Endothelial cell of umbilical vein (primary cell): Measurements from ENCODE around the gene PRPS1L1. TPM values are rescaled to one million over a fixed set of nuclear protein-coding genes. Genes with fewer than 3 reads are reported as not detected.

Experiments
- BruUV-seq: library from RNA; stranded (reverse); fragments of 400-500 nt; replicated peaks from 2 replicates; lab custom pipeline; 2021; lab: Mats Ljungman, UMichigan
- CTCF ChIA-PET: fragments of 300-600, 350-600 bp; sonication (Branson Sonifier 250); formaldehyde crosslinking; loops from one replicate; lab custom pipeline; 2021; ENCODE audit warnings: antibody characterized with exemption, inconsistent platforms; lab: Charles Lee
- POLR2A ChIA-PET: fragments of 300-600, 350-600 bp; sonication (Branson Sonifier 250); formaldehyde crosslinking; loops from one replicate; lab custom pipeline; 2021; ENCODE audit warnings: antibody characterized with exemption, inconsistent platforms; lab: Charles Lee
- DNase-seq: peaks from one replicate; pipeline ENCODE4 v3.0.0-alpha.2; 2011; ENCODE audit warnings: low read depth, low spot score
- FAIRE-seq: peaks from 2 replicates; lab custom pipeline; 2011; peaks lifted over from hg19 to GRCh38; lab: Jason Lieb, UNC
- H2AFZ ChIP-seq: 2 replicates; pipeline ENCODE4 v1.6.0; 2012; ENCODE audit warnings: low read depth, low read length, control low read depth, inconsistent platforms
- H3K27ac ChIP-seq: 2 replicates; pipeline ENCODE4 v1.5.1; 2011; ENCODE audit warnings: low read depth, mild to moderate bottlenecking, control low read depth, low read length, moderate library complexity; ENCODE audit not compliant: insufficient read depth
- H3K27me3 ChIP-seq, 2 experiments: 2 replicates each; pipeline versions ENCODE4 v1.6.0 to v1.6.1; 2011; ENCODE audit warnings: low read length in 2 of 2, mixed read lengths in 1 of 2; ENCODE audit not compliant: control insufficient read depth in 2 of 2, insufficient read depth in 2 of 2
- H3K36me3 ChIP-seq, 2 experiments: 2 replicates in 1 of 2; 3 replicates in 1 of 2; pipeline ENCODE4 v1.5.1; 2011; ENCODE audit warnings: low read length in 2 of 2, mild to moderate bottlenecking in 1 of 2, moderate library complexity in 1 of 2; ENCODE audit not compliant: control insufficient read depth in 2 of 2, insufficient read depth in 2 of 2; ENCODE audit errors: extremely low read depth in 1 of 2
- H3K4me1 ChIP-seq: 3 replicates; pipeline ENCODE4 v1.5.1; 2011; ENCODE audit warnings: mild to moderate bottlenecking, low read length; ENCODE audit not compliant: control insufficient read depth, insufficient read depth; ENCODE audit errors: extremely low read depth
- H3K4me2 ChIP-seq: 2 replicates; pipeline ENCODE4 v1.6.1; 2011; ENCODE audit warnings: low read length, control low read depth, mixed read lengths; ENCODE audit not compliant: insufficient read depth
- H3K4me3 ChIP-seq, 3 experiments: fragments of 200-600 bp in 1 of 3; sonication (generic), shearing (Covaris generic) in 1 of 3; replicated peaks in 1 of 3; 2 replicates each; pipeline ENCODE4 v1.5.1; 2011 to 2016; ENCODE audit warnings: control low read depth in 3 of 3, low read length in 3 of 3, mild to moderate bottlenecking in 2 of 3, inconsistent platforms in 1 of 3, low read depth in 1 of 3, moderate library complexity in 1 of 3; ENCODE audit not compliant: insufficient read depth in 1 of 3
- H3K79me2 ChIP-seq: 2 replicates; pipeline ENCODE4 v1.6.0; 2012; ENCODE audit warnings: low read length, inconsistent platforms; ENCODE audit not compliant: control insufficient read depth, insufficient read depth
- H3K9ac ChIP-seq: replicated peaks from 2 replicates; pipeline ENCODE3; 2011; ENCODE audit warnings: low read length, control low read depth; ENCODE audit not compliant: insufficient read depth; ENCODE audit errors: extremely low read depth
- H3K9me1 ChIP-seq: replicated peaks from 3 replicates; pipeline ENCODE4 v1.6.0; 2011; ENCODE audit warnings: mild to moderate bottlenecking, low read length; ENCODE audit not compliant: control insufficient read depth, insufficient read depth; ENCODE audit errors: extremely low read depth
- H3K9me3 ChIP-seq: replicated peaks from 2 replicates; pipeline ENCODE4 v1.5.1; 2012; ENCODE audit warnings: low read length, inconsistent platforms; ENCODE audit not compliant: control insufficient read depth, insufficient read depth
- H4K20me1 ChIP-seq: replicated peaks from 2 replicates; pipeline ENCODE3; 2011; ENCODE audit warnings: mild to moderate bottlenecking, low read length; ENCODE audit not compliant: control insufficient read depth, insufficient read depth; ENCODE audit errors: extremely low read depth
- EZH2 ChIP-seq: IDR thresholded peaks from 2 replicates; pipeline ENCODE4 v1.6.1; 2012; ENCODE audit warnings: borderline replicate concordance, low read depth, mild to moderate bottlenecking, moderate library complexity, low read length, inconsistent platforms; ENCODE audit not compliant: severe bottlenecking
- FOS ChIP-seq: IDR thresholded peaks from 2 replicates; pipeline ENCODE4 v1.6.1; 2011; ENCODE audit warnings: mild to moderate bottlenecking, low read length, moderate library complexity, borderline replicate concordance; ENCODE audit not compliant: insufficient read depth
- GATA2 ChIP-seq: IDR thresholded peaks from 2 replicates; pipeline ENCODE4 v1.7.0; 2011; ENCODE audit warnings: low read depth, mild to moderate bottlenecking, moderate library complexity, mixed read lengths, low read length; ENCODE audit not compliant: insufficient read length, insufficient read depth
- JUN ChIP-seq: IDR thresholded peaks from 2 replicates; pipeline ENCODE4 v1.6.1; 2011; ENCODE audit warnings: borderline replicate concordance, low read depth; ENCODE audit not compliant: insufficient read length, insufficient read depth
- MYC ChIP-seq: IDR thresholded peaks from one replicate; pipeline ENCODE4 v1.6.1; 2011; ENCODE audit warnings: mild to moderate bottlenecking, low read depth, low read length
- POLR2A ChIP-seq: IDR thresholded peaks from 2 replicates; pipeline ENCODE4 v1.6.1; 2012; ENCODE audit warnings: low read depth, mild to moderate bottlenecking, control low read depth, low read length
- POLR2AphosphoS5 ChIP-seq: IDR thresholded peaks from 2 replicates; pipeline ENCODE4 v1.6.1; 2012; ENCODE audit warnings: low read depth, mild to moderate bottlenecking, control low read depth, low read length, moderate library complexity; ENCODE audit not compliant: insufficient read depth
- dilution Hi-C: fragments of 300-500 bp; cut with MboI; formaldehyde crosslinking; loops from one replicate; pipeline ENCODE4 v1.15.0; 2019; ENCODE audit warnings: low sequenced_read_pairs; ENCODE audit not compliant: extremely low pct_ligation_motif_present
- intact Hi-C: fragments of 100-400 bp; cut with micrococcal nuclease; formaldehyde crosslinking; loops from one replicate; pipeline ENCODE4 v1.10.0; 2022
- polyA plus RNA-seq, 4 experiments: library from polyadenylated mRNA; depleted of rRNA in 3 of 4; stranded (reverse) in 3 of 4; unstranded in 1 of 4; fragments of >200 nt; gene quantifications; 2 replicates each; pipeline versions ENCODE4 v1.2.1 to v1.2.3, GENCODE V29; 2011 to 2012; ENCODE audit warnings: missing spikeins in 1 of 4
- total RNA-seq: library from RNA; stranded (reverse); gene quantifications from 2 replicates; pipeline ENCODE4 v1.2.3, GENCODE V29; 2021
- TF ChIP-seq, protein P1 (sequence below): IDR thresholded peaks from 2 replicates; pipeline ENCODE4 v1.6.1; 2011; ENCODE audit not compliant: insufficient read depth, insufficient read length
- TF ChIP-seq, protein P2 (sequence below), 2 donors: IDR thresholded peaks; 1 replicate in 1 of 2; 2 replicates in 1 of 2; pipeline ENCODE4 v1.5.1; 2011; ENCODE audit warnings: low read length in 2 of 2, mild to moderate bottlenecking in 2 of 2, moderate library complexity in 2 of 2, control low read depth in 1 of 2, inconsistent platforms in 1 of 2, low read depth in 1 of 2; ENCODE audit not compliant: insufficient read depth in 1 of 2; ENCODE audit errors: extremely low read depth in 1 of 2

Gene PRPS1L1
- total and polyA plus RNA-seq, 2 donors (not counting 3 experiments of a cell fraction or from before 2014, with no cell fraction given) = not detected

DNA sequence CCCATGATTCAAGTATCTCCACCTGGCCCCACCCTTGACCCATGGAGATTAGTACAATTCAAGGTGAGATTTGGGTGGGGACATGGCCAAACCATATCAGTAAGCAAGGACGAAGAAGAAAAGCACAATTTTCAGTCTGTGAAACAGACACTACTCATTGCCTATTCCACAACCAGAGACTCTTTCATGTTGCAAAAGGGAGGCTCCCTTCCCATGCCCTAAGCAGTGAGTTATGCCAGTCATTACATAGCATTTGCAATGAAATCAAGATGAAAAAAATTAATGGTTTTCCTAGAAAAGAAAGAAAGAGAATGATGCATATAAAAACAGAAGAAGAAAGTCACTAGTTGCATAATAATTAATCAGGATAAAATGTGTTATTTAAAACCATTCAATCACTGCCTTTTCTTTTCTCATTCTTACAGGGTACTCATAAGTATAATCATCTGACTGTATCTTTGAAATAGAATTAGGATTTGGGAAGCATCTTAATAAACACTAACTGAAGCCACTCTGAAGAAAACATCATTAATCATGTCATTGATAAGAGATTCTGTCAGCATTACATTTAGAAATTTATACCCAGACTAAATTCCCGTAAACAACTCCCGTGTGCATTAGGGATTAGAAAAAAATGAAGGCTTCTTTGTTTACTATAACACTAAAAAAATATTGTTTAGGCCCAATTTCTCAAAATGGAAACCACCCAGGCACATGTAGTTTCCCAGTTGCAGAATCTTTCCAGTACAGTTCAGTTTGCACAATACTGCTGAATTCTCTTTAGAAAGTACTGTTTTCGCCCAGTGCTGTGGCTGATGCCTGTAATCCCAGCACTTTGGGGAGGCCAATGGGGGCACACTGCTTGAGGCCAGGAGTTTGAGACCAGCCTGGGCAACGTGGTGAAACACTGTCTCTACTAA lies 9.1 kb downstream of the PRPS1L1 start:
- intact Hi-C loops = loop anchor here (1.0 kb wide), 2 partner anchors 53 to 78 kb away; partner anchors contain the start of gene SNX13
- TF ChIP-seq, protein P1, sequence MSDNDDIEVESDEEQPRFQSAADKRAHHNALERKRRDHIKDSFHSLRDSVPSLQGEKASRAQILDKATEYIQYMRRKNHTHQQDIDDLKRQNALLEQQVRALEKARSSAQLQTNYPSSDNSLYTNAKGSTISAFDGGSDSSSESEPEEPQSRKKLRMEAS = no peak
- no peak for TF ChIP-seq FOS
- TF ChIP-seq MYC = no peak
- no peak for TF ChIP-seq JUN
- no peak for TF ChIP-seq EZH2
- no peak for TF ChIP-seq GATA2
- TF ChIP-seq POLR2A = no peak
- TF ChIP-seq POLR2AphosphoS5 = no peak
- TF ChIP-seq, protein P2, sequence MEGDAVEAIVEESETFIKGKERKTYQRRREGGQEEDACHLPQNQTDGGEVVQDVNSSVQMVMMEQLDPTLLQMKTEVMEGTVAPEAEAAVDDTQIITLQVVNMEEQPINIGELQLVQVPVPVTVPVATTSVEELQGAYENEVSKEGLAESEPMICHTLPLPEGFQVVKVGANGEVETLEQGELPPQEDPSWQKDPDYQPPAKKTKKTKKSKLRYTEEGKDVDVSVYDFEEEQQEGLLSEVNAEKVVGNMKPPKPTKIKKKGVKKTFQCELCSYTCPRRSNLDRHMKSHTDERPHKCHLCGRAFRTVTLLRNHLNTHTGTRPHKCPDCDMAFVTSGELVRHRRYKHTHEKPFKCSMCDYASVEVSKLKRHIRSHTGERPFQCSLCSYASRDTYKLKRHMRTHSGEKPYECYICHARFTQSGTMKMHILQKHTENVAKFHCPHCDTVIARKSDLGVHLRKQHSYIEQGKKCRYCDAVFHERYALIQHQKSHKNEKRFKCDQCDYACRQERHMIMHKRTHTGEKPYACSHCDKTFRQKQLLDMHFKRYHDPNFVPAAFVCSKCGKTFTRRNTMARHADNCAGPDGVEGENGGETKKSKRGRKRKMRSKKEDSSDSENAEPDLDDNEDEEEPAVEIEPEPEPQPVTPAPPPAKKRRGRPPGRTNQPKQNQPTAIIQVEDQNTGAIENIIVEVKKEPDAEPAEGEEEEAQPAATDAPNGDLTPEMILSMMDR (IDR thresholded peaks at IDR 0.05; ENCODE audit: extremely low read depth in 1 of 2, insufficient read depth in 1 of 2, low read depth in 1 of 2, low read length in 2 of 2) = no peak
- Histone ChIP-seq H3K9ac (no peak overlapping the region), H4K20me1 (no peaks in the 10 kb centered on the region), H3K4me1 (peaks cover 24% of the 10 kb centered on the region), H3K9me3 (no peaks in the 10 kb centered on the region), H3K4me2 (no peak overlapping the region), H3K27me3 (no peaks in the 10 kb centered on the region), H3K9me1 (no peaks in the 10 kb centered on the region), H3K27ac (peak overlapping the region; percentile 95), H3K4me3 (no peak overlapping the region), H3K79me2 (no peaks in the 10 kb centered on the region), H2AFZ (no peak overlapping the region), H3K36me3 (no peaks in the 10 kb centered on the region)
- no TSS peak for BruUV-seq
- dilution Hi-C loops = no loop called here
- ChIA-PET CTCF (interaction anchor here (0.5 to 1.2 kb wide), 2 partner anchors 29 to 248 kb away, joined by 5 to 6 read pairs; no protein-coding TSS in a partner anchor), POLR2A (no interaction called here)
- no peak for DNase-seq
- no peak for FAIRE-seq
